ENCODE results near the gene SSBP2.

SSBP2 gene

GRCh38 chr5:81556809-81557208 is 194.1 kb downstream of the SSBP2 start:
- no peak overlapping the region for H3K4me3 ChIP-seq (replicated peaks; ENCODE audit: low read depth, low read length)
- no peak for DNase-seq (ENCODE audit: extremely low read depth, low read depth)
- no peak for TF ChIP-seq CTCF (IDR thresholded peaks at IDR 0.05; ENCODE audit: low read depth, low read length, missing control alignments)

- TF ChIP-seq CTCF (IDR thresholded peaks at IDR 0.05; ENCODE audit: low read depth, low read length, missing control alignments): no peak
- DNase-seq (ENCODE audit: extremely low read depth, low read depth): no peak
Observed at GRCh38 chr5:81555865-81556264, 195.0 kb downstream of the SSBP2 start.

GRCh38 chr5:81554647-81555046 is 196.2 kb downstream of the SSBP2 start:
- H3K4me3 ChIP-seq (replicated peaks; ENCODE audit: low read depth, low read length): no peak overlapping the region
- no peak for DNase-seq (ENCODE audit: extremely low read depth, low read depth)
- TF ChIP-seq CTCF (IDR thresholded peaks at IDR 0.05; ENCODE audit: low read depth, low read length, missing control alignments): no peak

More at GRCh38 chr5:81555865-81556264, 195.0 kb downstream of the SSBP2 start:
- no peak overlapping the region for H3K4me3 ChIP-seq (replicated peaks; ENCODE audit: low read depth, low read length)

GRCh38 chr5:81553567-81554212 is 197.2 kb downstream of the SSBP2 start:
- DNase-seq (ENCODE audit: extremely low read depth, low read depth): no peak
- no peak overlapping the region for H3K4me3 ChIP-seq (replicated peaks; ENCODE audit: low read depth, low read length)
- TF ChIP-seq CTCF (IDR thresholded peaks at IDR 0.05; ENCODE audit: low read depth, low read length, missing control alignments): no peak

- no peak overlapping the region for H3K4me3 ChIP-seq (replicated peaks; ENCODE audit: low read depth, low read length)
- no peak for TF ChIP-seq CTCF (IDR thresholded peaks at IDR 0.05; ENCODE audit: low read depth, low read length, missing control alignments)
- no peak for DNase-seq (ENCODE audit: extremely low read depth, low read depth)
Observed at GRCh38 chr5:81552852-81553566, 197.9 kb downstream of the SSBP2 start.

- no peak for DNase-seq (ENCODE audit: extremely low read depth, low read depth)
- no peak overlapping the region for H3K4me3 ChIP-seq (replicated peaks; ENCODE audit: low read depth, low read length)
- TF ChIP-seq CTCF (IDR thresholded peaks at IDR 0.05; ENCODE audit: low read depth, low read length, missing control alignments): no peak
Observed at GRCh38 chr5:81549123-81549522, 201.8 kb downstream of the SSBP2 start.

All from HFF-Myc (cell line).